GM04504 (cell line): ENCODE results near the gene SLC41A3.

Experiments used
- DNase-seq: peaks from one replicate; pipeline ENCODE4 v3.0.0-alpha.2; 2012; ENCODE audit warnings: low read depth

The SLC41A3 gene

DNA sequence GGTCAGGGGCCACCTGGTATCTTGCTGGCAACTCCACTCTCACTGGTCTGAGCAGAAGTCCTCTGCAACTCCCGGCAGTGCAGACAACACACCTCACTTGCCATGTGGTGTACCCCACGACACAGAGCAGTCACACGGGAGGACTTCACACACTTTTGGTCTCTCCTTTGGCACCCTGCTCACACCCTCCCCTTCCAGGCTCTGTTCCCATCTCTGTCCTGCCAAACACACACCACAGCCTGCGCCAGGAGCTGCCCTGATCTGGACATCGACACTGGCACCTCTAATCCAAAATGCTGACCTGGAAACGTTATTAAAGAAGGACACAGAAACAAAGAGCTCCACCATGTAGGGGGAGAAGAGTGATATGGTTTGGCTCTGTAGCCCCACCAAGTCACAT is 57.2 kb downstream of the SLC41A3 start:
- DNase-seq = no peak

- no peak for DNase-seq
Observed at GRCh38 chr3:126026277-126026751, 57.6 kb downstream of the SLC41A3 start.

GRCh38 chr3:126025862-126026261 is 58.1 kb downstream of the SLC41A3 start:
- no peak for DNase-seq

GRCh38 chr3:126025116-126025729 is 58.7 kb downstream of the SLC41A3 start:
- DNase-seq = no peak

DNA sequence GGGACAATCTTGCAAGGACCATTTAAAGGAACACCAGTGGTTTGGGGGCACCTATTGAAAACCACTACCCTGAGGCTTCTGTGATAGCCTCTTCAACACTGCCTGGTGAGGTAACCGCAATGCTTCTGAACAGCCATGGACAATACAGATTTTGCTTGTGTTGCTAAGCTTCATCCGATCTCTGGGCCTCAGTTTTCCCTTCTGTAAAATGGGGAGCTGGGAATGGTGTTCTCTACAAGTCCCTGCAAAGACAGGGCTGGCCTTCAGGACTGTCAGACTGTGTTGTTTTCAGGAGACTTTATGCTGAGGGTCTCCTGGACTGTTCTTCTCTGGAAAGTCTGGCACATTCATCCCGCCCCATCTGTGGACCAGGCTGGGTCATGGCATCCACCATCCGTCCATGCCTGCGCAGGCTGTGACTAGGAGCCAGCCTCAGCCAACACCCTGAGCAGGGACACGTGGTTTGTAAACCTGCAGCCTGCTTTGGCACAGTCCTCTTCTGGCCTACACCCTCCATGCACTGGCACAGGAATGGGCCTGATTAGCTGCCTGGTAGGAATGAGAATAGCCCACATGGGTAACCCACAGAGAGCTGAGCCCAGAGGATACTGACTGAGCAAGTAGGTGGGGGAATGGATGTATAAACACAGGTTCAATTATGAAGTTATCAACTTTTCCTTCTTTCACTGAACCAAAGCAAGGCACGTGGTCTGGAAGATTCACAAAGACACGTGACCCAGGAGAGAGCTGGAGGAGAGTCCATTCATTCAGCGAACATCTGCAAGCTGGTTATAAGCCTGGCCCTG is 59.7 kb downstream of the SLC41A3 start:
- no peak for DNase-seq

DNA sequence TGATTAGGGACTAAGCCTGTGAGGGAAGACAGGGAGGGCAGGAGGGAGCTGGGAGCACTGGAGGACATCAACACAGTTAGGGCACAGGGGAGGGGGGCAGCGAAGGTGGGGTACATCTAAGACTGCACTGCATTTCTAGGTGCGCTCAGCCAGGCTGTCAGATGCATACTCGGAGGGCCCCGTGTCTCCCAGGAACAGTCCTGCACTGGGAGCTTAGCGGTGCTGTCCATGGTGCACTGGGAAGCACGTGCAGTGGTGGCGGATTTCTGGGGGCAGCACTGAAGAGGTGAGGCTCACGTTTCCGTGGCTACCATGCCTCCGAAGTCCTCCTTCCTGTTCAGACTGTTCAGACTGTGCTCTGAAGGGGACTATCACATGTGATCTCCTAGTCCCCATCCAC is 60.5 kb downstream of the SLC41A3 start:
- DNase-seq = no peak

GRCh38 chr3:126022741-126023359 is 61.1 kb downstream of the SLC41A3 start:
- no peak for DNase-seq

DNA sequence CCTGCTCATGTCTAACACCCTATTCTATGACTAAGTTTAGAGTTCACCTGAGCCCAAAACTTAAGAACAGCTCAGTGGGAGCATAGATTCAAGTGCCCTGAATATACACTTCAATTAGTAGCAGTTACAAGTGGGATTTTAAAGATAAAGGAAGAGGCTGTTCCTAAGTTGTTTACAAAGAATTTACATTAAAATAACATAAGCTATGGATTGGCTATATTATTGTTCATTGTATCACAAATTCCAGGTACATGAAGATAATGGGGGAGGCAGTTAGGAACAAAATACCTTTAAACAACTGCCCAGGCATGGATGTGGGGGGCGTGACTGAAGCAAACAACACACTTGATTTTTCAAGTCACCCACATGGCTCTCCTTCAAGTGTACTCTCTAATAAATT is 62.2 kb downstream of the SLC41A3 start:
- no peak for DNase-seq

DNA sequence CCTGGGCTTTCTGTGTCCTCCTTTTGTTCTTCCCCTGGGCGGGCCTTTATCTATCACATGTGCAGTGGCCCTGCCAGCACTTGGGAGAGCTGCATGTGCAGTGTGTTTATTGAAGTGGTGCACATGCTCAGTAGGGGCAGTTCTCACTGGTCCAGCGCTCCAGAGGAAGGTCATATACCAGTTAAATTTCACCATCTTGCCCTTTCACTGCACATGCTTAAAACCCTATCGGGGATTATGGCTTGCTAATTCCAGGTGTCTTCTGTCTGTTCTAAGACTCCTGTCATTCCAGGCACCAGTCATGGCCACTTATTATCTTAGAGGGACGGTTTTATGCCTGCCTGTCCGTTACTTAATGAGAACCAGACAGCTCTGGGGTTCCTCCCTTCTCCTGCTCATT is 62.7 kb downstream of the SLC41A3 start:
- no peak for DNase-seq

DNA sequence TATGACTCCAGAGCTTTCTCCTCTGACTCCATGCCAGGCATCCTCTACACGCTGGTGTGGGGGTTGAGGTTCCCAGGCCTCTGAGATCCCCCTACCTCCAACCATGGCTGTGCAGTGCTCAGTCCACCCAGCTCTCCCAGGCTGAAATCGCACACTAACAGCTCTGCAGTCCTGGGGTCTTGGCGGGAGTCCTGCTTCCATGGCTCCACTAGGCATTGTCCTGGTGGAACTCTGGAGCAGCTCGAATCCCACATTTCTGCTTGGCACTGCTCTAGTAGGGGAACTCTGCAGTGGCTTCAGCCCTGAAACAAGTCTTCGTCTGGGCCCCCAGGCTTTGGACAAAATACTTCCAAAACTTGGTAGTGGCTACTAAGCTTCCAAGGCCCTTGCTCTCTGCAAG is 64.2 kb downstream of the SLC41A3 start:
- no peak for DNase-seq

GRCh38 chr3:126018995-126019394 is 64.9 kb downstream of the SLC41A3 start:
- DNase-seq = no peak

GRCh38 chr3:126018545-126018944 is 65.4 kb downstream of the SLC41A3 start:
- DNase-seq = no peak

GRCh38 chr3:126017362-126017761 is 66.6 kb downstream of the SLC41A3 start:
- DNase-seq = no peak

GRCh38 chr3:126016616-126017015 is 67.3 kb downstream of the SLC41A3 start:
- DNase-seq = no peak

GRCh38 chr3:126015075-126015474 is 68.8 kb downstream of the SLC41A3 start:
- DNase-seq = no peak

- DNase-seq = peak; percentile 58
Observed at GRCh38 chr3:126014252-126014651, 69.7 kb downstream of the SLC41A3 start.

GRCh38 chr3:126013751-126014156 is 70.2 kb downstream of the SLC41A3 start:
- no peak for DNase-seq

DNA sequence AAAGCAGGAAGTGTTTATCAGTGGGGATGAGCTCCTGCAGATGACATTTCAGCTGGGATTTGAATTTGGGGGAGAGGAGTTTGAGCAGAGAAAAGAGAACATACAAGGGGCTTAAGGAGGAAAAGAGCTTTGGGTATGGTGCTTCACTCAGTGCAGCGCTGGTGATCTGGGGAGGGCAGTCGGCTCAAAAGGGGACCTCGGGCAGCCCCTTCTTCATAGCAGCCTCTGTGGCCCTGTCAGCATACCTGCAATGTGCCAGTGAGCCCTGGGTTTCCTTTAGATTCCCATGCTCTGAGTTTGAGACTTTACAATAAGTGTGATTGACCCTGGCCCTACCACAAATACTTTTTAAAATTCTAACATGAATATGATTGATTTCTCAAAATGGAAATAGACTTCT is 74.7 kb downstream of the SLC41A3 start:
- no peak for DNase-seq

- no peak for DNase-seq
Observed at GRCh38 chr3:126008219-126008618, 75.7 kb downstream of the SLC41A3 start.

- DNase-seq = peak; percentile 53
Observed at GRCh38 chr3:126005951-126006350, 78.0 kb downstream of the SLC41A3 start.

DNA sequence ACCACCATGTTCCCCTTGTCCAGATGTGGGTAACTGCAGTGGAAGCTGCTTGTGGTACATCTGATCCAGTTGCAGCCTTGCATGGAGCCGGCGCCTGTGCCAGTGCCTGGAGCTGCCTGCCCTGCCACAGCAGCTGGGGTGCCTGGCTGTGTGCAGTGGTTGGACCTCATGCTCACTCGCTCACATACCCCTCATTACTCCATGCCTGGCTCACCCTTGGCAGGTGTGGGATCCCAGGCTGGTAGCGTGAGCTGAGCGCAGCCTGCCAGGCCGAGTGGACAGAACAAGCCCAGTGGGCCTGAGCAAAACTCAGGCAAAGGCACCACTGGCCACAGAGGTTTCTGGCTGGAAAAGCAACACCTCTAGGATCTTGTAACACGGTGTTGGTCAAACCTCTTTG is 79.2 kb downstream of the SLC41A3 start:
- no peak for DNase-seq

GRCh38 chr3:126004217-126004616 is 79.7 kb downstream of the SLC41A3 start:
- no peak for DNase-seq
